ENCODE measurements around the gene MARF1.
"Not testable (repeated sequence)": the region's sequence is repeated elsewhere in the genome, so short reads cannot be mapped to it uniquely, and the experiment has no call there.

MARF1 gene

DNA sequence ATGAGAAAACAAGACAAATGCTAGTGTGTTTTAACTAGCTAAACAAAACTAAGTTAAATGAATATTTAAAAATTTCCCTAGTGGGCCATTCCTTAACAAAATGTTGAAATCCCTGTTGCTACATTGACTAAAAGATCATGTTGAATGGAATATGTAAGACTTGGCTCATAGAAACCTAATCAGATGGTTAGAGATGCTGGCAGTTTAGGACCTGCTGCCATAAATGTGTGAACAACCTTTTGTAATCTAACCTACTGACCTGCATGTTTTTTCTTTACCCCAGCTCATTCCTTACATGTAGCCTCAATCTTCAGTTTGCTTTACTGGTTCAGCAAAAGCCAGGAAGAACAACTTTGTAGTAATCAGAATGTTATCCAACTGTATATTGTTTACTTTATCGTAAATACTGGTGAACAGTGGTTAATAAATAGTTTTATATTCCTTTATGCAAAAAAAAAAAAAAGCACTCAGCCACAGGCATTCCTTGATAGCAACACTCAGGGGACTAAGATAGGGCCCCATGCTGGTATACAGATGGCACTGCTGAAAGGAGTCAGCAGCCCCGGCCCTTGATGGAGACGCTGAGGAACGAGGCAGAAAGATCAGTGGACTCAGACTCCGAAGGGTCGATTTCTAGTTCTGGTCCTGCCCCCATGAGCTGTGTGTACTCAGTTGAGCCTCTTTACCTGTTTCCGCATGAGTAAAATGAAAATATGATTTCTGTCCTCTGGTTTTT, 78.2 kb downstream of the MARF1 start:
- no peaks in the 10 kb centered on the region for H3K9me3 ChIP-seq (ENCODE audit: control insufficient read depth, insufficient read depth, low read depth, low read length)
- H3K9ac ChIP-seq (ENCODE audit: low read length) = no peak overlapping the region
- H3K27ac ChIP-seq (ENCODE audit: low read depth, low read length) = no peak overlapping the region
- no peaks in the 10 kb centered on the region for H3K27me3 ChIP-seq (ENCODE audit: control insufficient read depth, insufficient read depth, low read length)
- no peaks in the 10 kb centered on the region for H3K36me3 ChIP-seq (ENCODE audit: control insufficient read depth, insufficient read depth, low read length)
- peaks cover 4% of the 10 kb centered on the region; the same call in 1 of the 2 replicates for H3K4me1 ChIP-seq (ENCODE audit: control insufficient read depth, insufficient read depth, low read length)
- no peak overlapping the region for H3K4me3 ChIP-seq (ENCODE audit: low read depth, low read length)

DNA sequence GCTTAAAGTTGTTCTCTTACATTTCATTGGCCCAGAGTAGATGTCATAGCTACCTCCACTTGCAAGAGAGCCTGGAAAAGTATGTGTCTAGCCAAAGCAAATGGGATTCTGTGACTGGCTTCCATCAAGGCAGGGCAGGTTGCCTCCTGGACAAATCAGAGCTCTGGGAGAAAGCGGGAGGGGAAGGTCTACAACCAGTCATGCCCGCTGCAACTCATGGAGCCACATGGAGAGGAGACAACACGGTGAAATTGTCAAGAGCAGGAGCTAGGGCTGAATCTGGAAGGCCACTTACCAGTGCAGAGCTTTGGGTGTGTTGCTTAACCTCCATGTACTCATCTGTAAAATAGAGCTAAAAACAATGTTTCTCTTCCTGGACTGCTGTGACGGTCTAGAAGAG, 83.8 kb downstream of the MARF1 start:
- Histone ChIP-seq H3K27ac (ENCODE audit: low read depth, low read length) (no peak overlapping the region), H3K4me1 (ENCODE audit: control insufficient read depth, insufficient read depth, low read length) (0 out of 2 replicates have a peak, but pooled peaks cover 4% of the 10 kb centered on the region), H3K27me3 (ENCODE audit: control insufficient read depth, insufficient read depth, low read length) (no peaks in the 10 kb centered on the region), H3K9me3 (ENCODE audit: control insufficient read depth, insufficient read depth, low read depth, low read length) (no peaks in the 10 kb centered on the region), H3K9ac (ENCODE audit: low read length) (no peak overlapping the region), H3K36me3 (ENCODE audit: control insufficient read depth, insufficient read depth, low read length) (no peaks in the 10 kb centered on the region), H3K4me3 (ENCODE audit: low read depth, low read length) (no peak overlapping the region)

DNA sequence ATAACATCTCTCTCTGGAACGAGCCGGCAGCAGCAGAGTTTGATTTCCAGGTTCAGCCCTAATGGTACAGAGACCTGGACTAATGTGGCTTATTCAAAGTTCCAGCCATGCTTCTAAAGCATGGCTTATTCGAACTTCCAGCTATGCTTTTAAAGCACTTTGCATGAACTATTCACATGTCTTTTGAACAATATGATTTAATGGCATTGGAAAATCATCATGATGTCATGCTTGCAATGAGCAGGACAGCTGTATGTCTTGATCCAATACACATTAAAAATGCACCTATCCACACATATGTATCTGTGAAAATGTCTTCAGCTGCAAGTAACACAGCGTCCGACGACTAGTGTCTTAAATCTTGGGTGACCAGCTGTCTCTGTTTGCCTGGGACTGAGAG, 85.7 kb downstream of the MARF1 start:
- Histone ChIP-seq H3K27ac (ENCODE audit: low read depth, low read length) (no peak overlapping the region), H3K9ac (ENCODE audit: low read length) (no peak overlapping the region), H3K36me3 (ENCODE audit: control insufficient read depth, insufficient read depth, low read length) (no peaks in the 10 kb centered on the region), H3K27me3 (ENCODE audit: control insufficient read depth, insufficient read depth, low read length) (no peaks in the 10 kb centered on the region), H3K9me3 (ENCODE audit: control insufficient read depth, insufficient read depth, low read depth, low read length) (no peaks in the 10 kb centered on the region), H3K4me3 (ENCODE audit: low read depth, low read length) (no peak overlapping the region), H3K4me1 (ENCODE audit: control insufficient read depth, insufficient read depth, low read length) (no peaks in the 10 kb centered on the region)

DNA sequence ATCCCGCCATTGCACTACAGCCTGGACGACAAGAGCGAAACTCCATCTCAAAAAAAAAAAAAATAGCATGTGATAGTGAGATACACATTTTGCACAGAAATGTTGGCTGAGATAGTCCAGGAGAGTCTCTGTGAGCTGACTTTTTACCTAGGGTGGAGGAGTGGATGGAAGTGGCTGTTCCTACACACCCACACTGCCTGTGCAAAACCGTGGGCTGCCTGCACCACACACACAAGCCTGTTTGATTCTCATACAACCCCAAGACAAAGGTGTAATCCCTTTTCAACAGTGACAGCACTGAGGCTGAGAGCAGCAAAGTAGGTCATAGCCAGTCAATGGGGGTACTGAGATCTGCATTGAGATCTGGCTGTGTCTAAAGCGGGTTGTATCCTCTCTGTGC, 86.8 kb downstream of the MARF1 start:
- Histone ChIP-seq H3K27ac (ENCODE audit: low read depth, low read length) (no peak overlapping the region), H3K4me1 (ENCODE audit: control insufficient read depth, insufficient read depth, low read length) (peaks cover 2% of the 10 kb centered on the region; the same call in 1 of the 2 replicates), H3K27me3 (ENCODE audit: control insufficient read depth, insufficient read depth, low read length) (no peaks in the 10 kb centered on the region), H3K9ac (ENCODE audit: low read length) (no peak overlapping the region), H3K36me3 (ENCODE audit: control insufficient read depth, insufficient read depth, low read length) (no peaks in the 10 kb centered on the region), H3K9me3 (ENCODE audit: control insufficient read depth, insufficient read depth, low read depth, low read length) (no peaks in the 10 kb centered on the region), H3K4me3 (ENCODE audit: low read depth, low read length) (no peak overlapping the region)

DNA sequence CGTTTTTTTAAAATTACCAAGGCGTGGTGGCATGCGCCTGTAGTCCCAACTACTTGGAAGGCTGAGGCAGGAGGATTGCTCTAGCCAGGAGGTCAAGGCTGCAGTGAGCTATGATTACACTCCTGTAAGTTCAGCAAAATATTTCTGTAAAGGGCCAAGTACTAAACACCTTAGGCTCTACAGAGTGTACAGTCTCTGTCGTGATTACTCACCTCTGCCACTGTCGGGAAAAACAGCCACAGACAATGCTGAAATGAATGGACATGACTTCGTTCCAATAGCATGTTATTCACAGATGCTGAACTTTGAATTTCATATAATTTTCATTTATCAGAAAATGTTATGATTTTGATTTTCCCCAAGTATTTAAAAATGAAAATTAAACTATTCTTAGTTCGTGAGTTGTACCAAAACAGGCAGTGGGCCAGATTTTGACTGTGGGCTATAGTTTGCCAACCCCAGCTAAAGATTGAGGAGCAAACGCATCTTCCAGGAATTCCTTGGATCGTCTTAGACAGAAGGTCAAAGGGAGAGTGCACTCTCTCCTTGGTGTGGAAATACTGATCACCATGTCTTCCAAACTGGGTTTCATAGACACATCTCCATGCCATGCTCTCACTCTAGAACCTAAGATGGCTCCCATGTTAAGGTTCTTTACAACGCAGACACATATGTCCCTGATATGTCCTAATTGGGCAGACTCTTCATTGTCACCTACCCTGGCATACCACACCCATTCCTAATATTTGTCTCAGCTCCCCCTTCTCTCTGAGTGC, 89.5 kb downstream of the MARF1 start:
- H3K27ac ChIP-seq (ENCODE audit: low read depth, low read length) = no peak overlapping the region
- no peaks in the 10 kb centered on the region for H3K9me3 ChIP-seq (ENCODE audit: control insufficient read depth, insufficient read depth, low read depth, low read length)
- H3K27me3 ChIP-seq (ENCODE audit: control insufficient read depth, insufficient read depth, low read length) = no peaks in the 10 kb centered on the region
- H3K4me1 ChIP-seq (ENCODE audit: control insufficient read depth, insufficient read depth, low read length) = peaks cover 7% of the 10 kb centered on the region; the same call in 1 of the 2 replicates
- no peak overlapping the region for H3K9ac ChIP-seq (ENCODE audit: low read length)
- H3K4me3 ChIP-seq (ENCODE audit: low read depth, low read length) = no peak overlapping the region
- H3K36me3 ChIP-seq (ENCODE audit: control insufficient read depth, insufficient read depth, low read length) = no peaks in the 10 kb centered on the region

DNA sequence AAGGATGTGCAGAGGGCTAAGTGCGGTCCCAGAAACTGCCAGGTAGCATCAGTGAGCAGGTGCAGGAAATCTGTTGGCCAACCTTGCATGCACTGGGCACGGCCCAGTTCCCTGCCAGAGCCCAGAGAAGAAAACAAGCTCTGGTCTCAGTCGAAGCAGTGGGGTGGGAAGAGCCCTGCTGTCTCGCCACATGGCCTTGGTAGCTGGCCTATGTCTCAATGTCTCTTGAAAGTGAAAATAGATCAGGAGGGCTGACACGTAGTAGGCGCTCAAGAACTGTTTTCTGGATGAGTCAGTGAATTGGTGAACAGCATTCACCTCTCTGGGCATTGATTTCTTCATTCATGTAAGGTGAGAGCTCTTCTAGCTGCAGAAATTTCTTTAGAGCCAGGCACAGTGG, 90.4 kb downstream of the MARF1 start:
- H3K4me3 ChIP-seq (ENCODE audit: low read depth, low read length) = no peak overlapping the region
- no peaks in the 10 kb centered on the region for H3K9me3 ChIP-seq (ENCODE audit: control insufficient read depth, insufficient read depth, low read depth, low read length)
- no peaks in the 10 kb centered on the region for H3K27me3 ChIP-seq (ENCODE audit: control insufficient read depth, insufficient read depth, low read length)
- no peaks in the 10 kb centered on the region for H3K36me3 ChIP-seq (ENCODE audit: control insufficient read depth, insufficient read depth, low read length)
- H3K9ac ChIP-seq (ENCODE audit: low read length) = no peak overlapping the region
- peaks cover 7% of the 10 kb centered on the region; the same call in 1 of the 2 replicates for H3K4me1 ChIP-seq (ENCODE audit: control insufficient read depth, insufficient read depth, low read length)
- no peak overlapping the region for H3K27ac ChIP-seq (ENCODE audit: low read depth, low read length)

DNA sequence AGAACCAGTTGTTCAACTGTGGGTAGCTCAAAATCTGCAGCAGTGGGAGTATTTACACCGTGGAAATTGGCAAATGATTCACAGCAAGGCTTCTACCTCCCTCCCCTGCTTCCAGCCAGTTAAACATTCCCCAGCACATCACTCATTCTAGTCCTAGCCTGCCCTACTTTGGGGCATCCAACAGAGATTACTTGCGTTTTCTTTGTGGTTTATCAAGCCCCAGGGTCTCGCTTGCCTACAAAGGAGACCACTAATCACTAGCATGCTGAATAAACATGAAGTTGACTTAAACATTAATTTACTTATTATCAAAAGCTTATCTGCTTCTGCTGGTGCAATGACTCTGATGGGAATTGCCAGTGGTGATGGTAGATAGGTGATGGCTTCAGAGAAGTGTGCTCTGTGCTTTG, 94.5 kb downstream of the MARF1 start:
- Histone ChIP-seq H3K36me3 (ENCODE audit: control insufficient read depth, insufficient read depth, low read length) (no peaks in the 10 kb centered on the region), H3K9me3 (ENCODE audit: control insufficient read depth, insufficient read depth, low read depth, low read length) (peaks cover 3% of the 10 kb centered on the region; the same call in 1 of the 2 replicates), H3K4me1 (ENCODE audit: control insufficient read depth, insufficient read depth, low read length) (peaks cover 7% of the 10 kb centered on the region; the same call in 1 of the 2 replicates), H3K9ac (ENCODE audit: low read length) (no peak overlapping the region), H3K27ac (ENCODE audit: low read depth, low read length) (no peak overlapping the region), H3K4me3 (ENCODE audit: low read depth, low read length) (no peak overlapping the region), H3K27me3 (ENCODE audit: control insufficient read depth, insufficient read depth, low read length) (no peaks in the 10 kb centered on the region)

DNA sequence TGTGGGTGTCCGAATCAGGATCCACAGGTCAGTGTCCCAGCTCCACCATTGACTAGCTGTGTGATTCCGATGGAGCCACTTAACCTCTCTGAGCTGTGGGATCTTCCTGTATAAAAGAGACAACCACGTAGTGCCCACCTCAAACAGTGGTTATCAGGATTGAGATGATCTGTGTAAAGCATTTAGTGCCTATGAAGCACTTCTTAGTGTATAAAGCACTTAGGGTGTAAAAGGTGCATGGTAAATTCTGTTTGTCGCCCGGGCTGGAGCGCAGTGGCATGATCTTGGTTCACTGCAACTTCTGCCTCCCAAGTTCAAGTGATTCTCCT, 95.2 kb downstream of the MARF1 start:
- Histone ChIP-seq H3K4me1 (ENCODE audit: control insufficient read depth, insufficient read depth, low read length) (peaks cover 7% of the 10 kb centered on the region; the same call in 1 of the 2 replicates), H3K36me3 (ENCODE audit: control insufficient read depth, insufficient read depth, low read length) (no peaks in the 10 kb centered on the region), H3K9ac (ENCODE audit: low read length) (no peak overlapping the region), H3K27me3 (ENCODE audit: control insufficient read depth, insufficient read depth, low read length) (no peaks in the 10 kb centered on the region), H3K9me3 (ENCODE audit: control insufficient read depth, insufficient read depth, low read depth, low read length) (peaks cover 10% of the 10 kb centered on the region), H3K4me3 (ENCODE audit: low read depth, low read length) (no peak overlapping the region), H3K27ac (ENCODE audit: low read depth, low read length) (no peak overlapping the region)

DNA sequence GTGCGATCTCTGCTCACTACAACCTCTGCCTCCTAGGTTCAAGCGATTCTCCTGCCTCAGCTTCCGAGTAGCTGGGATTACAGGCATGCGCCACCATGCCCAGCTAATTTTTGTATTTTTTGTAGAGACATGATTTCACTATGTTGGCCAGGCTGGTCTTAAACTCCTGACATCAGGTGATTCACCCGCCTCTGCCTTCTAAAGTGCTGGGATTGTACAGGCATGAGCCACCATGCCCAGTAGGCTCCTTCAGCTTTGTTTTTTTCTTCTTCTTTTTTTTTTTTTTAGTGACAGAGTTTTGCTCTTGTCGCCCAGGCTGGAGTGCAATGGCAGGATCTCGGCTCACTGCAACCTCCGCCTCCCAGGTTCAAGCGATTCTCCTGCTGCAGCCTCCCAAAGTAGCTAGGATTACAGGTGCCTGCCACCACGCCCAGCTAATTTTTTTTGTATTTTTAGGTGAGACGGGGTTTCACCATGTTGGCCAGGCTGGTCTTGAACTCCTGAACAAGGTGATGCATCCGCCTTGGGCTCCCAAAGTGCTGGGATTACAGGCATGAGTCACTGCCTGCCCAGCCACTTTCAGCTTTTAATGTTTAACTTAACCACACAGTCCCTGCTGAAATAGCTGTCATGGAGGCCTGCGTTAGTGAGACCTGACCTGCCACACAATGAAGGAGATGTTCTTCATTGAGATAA, 95.7 kb downstream of the MARF1 start:
- H3K9me3 ChIP-seq (ENCODE audit: control insufficient read depth, insufficient read depth, low read depth, low read length) = peaks cover 12% of the 10 kb centered on the region
- H3K4me3 ChIP-seq (ENCODE audit: low read depth, low read length); H3K4me1 ChIP-seq (ENCODE audit: control insufficient read depth, insufficient read depth, low read length); H3K27me3 ChIP-seq (ENCODE audit: control insufficient read depth, insufficient read depth, low read length); H3K9ac ChIP-seq (ENCODE audit: low read length); H3K27ac ChIP-seq (ENCODE audit: low read depth, low read length); H3K36me3 ChIP-seq (ENCODE audit: control insufficient read depth, insufficient read depth, low read length): not testable (repeated sequence)

DNA sequence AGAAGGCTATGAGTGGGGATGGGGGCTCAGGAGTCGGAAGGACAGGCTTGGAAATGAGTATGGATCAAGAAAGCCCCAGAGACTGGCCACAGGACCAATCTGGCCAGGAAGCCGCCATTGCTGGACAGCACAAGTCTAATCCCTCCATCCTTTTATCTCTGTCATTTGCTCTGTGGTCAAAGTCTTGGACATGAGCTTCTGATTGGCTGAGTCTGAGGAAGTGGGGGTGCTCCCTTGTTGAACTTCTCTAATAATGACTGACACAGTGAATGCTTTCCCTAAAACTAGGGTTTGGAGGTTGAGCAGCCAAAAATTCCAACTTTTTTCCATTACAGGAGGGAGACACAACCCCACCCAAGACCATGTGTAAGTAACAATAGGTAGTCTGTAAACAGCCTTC, 97.4 kb downstream of the MARF1 start:
- Histone ChIP-seq H3K4me1 (ENCODE audit: control insufficient read depth, insufficient read depth, low read length) (peaks cover 4% of the 10 kb centered on the region), H3K9me3 (ENCODE audit: control insufficient read depth, insufficient read depth, low read depth, low read length) (peaks cover 12% of the 10 kb centered on the region)

DNA sequence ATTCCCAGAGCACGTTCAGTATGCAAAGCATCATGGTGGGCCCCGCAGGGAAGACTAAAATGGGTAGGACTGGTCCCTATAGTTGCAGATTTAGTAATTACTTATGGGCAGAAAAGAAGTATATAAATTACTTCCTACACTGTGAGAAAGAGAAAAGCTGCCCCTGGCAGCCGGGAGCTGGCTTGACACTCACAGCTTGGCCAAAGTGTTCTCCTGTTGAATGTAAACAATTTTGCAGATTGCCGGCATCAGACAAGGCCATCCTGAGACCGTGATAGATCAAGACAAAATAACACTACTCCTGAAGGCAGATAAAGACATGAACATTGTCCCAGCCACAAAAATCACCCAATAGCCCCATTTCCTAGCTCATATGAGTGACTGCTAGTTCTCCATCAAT, 98.5 kb downstream of the MARF1 start:
- Histone ChIP-seq H3K27ac (ENCODE audit: low read depth, low read length) (no peak overlapping the region), H3K4me1 (ENCODE audit: control insufficient read depth, insufficient read depth, low read length) (peaks cover 7% of the 10 kb centered on the region), H3K4me3 (ENCODE audit: low read depth, low read length) (no peak overlapping the region)

More for the DNA sequence above, 97.4 kb downstream of the MARF1 start:
- Histone ChIP-seq H3K27me3 (ENCODE audit: control insufficient read depth, insufficient read depth, low read length) (no peaks in the 10 kb centered on the region), H3K36me3 (ENCODE audit: control insufficient read depth, insufficient read depth, low read length) (no peaks in the 10 kb centered on the region), H3K4me3 (ENCODE audit: low read depth, low read length) (no peak overlapping the region), H3K27ac (ENCODE audit: low read depth, low read length) (no peak overlapping the region), H3K9ac (ENCODE audit: low read length) (no peak overlapping the region)

More for the DNA sequence above, 98.5 kb downstream of the MARF1 start:
- Histone ChIP-seq H3K27me3 (ENCODE audit: control insufficient read depth, insufficient read depth, low read length) (no peaks in the 10 kb centered on the region), H3K9ac (ENCODE audit: low read length) (no peak overlapping the region), H3K36me3 (ENCODE audit: control insufficient read depth, insufficient read depth, low read length) (no peaks in the 10 kb centered on the region), H3K9me3 (ENCODE audit: control insufficient read depth, insufficient read depth, low read depth, low read length) (peaks cover 12% of the 10 kb centered on the region)
